ENCODE data around the gene ACD.

The ACD gene

DNA sequence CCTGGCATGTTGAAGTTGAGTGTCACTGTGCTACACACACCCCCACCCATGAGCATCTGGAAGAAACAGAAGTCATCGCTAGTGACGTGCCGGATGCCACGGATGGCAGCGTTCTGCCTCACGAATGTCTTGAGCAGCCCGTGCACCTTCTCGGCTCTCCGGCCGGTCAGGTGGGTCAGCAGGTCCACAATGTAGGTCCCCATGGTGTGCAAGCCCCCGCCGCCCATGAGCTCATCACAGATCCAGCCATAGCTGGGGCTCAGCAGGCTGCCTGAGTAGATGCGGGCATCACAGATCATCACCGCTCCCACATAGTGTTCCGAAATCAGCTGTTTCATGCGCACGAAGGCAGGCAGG lies 15.5 kb upstream of the ACD start:
- DNase-seq = no peak

DNA sequence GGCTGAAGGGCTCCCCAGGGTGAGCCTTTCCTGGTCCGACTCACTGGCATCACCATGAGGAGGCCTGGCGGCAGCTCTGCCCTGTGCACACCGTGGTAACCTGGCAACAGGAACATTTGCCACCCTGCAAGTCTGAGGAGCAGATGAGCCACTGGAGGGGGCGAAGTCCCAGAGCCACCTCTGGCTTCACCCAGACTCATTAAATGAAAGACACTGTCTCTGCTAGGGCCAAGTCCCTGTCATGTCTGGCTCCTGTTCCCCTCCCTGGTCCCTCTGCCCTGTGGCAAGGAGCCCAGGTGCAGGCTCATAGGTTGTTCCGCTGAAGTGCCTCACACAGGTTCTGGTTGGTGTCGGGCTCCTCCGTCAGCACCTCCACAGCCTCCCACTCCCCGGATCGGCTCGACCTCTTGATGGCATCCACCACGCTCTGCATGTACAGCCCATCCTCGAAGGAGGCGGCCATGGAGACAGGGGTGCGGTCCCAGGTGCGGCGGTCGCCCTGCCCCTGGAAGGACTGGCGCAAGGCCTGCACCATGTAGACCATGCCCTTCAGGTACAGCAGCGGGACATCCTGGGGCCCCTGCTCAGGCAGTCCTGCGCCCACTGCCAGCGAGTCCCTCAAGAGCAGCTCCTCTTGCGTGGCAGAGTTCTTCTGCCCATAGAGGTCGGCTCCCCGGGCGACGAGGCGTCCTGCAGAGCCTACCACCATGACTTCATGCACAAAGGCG lies 15.0 kb upstream of the ACD start:
- no peak for DNase-seq

DNA sequence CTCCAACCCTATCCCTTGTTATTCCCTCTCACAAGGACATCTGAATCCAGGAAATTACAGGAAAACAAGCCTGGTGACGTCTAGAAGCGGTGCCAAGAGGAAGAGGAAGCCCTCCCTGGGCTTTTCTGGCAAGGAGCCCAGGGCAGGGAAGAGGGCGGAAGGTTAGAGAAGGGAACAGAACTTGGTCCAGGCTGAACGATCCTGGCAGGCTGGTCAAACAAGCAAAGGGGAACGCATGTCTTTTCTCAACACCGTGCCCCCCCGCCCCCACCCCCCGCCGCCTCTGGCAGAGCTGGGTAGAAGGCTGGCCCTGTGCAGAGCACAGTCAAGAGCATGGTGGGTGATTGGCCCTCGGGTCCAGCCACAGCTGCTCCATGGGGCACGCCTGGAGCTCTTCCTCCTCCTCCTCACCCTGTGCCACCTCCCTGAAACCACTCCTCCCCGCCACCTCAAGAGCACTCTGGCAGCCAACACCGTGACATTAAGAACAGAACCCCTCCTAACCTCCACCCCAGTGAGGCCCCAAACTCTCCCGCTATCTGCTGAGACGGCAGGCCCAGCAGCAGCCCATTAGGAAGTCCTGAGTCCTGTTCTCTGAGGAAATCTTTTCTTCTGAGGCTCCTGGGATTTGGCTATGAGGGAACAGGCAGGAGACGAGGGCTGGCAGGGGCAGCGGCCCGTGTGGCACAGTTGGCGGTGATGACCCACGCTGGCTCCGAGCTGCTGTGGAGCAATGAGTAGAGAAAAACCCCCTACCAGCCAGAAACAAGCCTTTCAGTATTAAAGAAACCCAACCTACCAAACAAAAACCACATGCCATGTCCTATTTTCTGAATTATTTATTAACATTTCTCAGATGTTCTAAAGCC lies 13.9 kb upstream of the ACD start:
- DNase-seq = no peak

DNA sequence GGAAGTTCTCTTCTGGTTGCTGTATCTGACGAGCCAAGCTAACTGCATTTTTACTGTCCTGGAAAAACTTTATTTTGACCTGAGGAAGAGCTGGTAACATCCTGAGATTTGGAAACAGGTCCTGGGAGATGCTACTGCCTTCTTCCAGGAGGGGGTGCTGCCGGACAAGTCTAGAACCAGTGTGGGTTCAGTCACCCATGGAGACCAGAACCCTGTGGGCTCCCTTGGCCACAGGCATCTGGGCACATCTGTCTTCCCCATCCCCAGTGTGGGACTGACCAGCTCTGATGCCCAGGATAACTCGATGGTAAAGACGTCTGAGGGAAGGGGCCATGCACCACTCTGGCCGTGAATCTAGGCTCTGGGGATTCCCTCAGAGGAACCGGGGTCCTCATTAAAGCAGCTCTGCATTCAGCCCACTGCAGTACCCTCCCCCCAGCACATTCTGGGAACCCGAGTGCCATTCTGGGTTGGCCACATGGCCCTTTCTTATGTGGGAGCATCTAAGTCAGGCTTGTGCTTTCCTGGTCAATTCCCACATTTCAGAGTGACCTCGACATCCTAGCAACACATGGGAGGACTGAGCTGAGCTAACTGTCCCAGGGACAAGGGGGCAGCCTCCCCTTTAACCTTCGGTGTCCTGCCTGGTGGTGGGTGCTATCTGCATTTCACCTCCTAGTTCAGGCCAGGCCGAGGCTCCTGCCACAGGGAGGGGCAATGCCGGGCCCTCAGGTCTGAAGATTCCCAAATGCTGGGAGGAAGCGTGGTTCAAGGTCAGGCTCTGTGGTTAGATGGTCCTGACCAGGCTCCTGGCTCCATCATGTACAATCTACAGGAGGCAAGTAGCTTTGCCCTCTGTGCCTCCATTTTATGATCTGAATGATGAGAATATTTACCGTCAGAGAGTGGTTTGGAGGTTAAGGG lies 12.9 kb upstream of the ACD start:
- DNase-seq = peak; percentile 58

DNA sequence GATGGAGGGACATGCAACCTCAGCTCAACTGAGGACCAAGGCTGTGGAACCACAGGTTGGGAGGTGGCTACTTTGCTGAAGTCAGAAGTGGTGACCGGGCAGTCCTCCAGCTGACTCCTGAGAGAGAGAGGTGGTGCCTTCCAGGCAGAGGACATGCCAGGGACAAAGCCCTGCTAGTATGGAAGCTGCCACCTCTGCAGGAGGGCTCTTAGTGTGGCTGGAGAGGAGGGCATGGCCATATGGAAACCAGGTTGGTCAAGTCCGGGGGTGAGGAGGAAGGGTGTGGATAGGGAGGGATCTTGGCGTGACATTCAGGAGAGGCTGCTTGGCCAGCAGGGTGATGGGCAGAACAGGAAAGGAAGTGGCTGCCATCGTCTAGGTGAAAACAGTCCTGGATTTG lies 12.2 kb upstream of the ACD start:
- no peak for DNase-seq

DNA sequence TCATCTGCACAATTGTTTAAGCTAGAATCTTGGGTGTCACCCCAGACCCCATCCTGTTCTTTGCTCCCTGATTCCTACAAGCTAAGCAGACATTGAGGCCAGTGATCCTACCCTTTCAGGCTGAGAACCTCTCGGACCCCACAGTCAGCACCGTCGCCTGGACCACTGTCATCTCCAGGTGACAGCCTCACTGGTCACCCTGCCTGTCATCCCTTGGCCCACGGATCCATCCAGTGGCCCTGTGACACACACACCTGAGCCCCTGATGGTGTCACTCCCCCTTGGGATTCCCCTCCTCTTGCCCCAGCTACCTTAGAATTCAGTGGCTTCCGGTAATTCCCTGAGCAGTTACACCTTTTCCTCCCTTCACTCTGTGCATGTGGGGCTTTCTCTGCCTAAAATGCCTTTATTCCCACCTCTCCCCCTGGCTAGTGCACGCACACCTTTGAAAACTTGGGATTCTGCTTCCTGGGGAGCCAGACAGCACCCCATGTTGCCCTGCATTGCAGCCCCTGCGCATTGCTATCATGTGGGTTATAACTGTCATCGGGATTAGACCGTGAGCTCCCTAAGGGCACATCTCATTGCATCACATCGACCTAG lies 9.5 kb upstream of the ACD start:
- no peak for DNase-seq

DNA sequence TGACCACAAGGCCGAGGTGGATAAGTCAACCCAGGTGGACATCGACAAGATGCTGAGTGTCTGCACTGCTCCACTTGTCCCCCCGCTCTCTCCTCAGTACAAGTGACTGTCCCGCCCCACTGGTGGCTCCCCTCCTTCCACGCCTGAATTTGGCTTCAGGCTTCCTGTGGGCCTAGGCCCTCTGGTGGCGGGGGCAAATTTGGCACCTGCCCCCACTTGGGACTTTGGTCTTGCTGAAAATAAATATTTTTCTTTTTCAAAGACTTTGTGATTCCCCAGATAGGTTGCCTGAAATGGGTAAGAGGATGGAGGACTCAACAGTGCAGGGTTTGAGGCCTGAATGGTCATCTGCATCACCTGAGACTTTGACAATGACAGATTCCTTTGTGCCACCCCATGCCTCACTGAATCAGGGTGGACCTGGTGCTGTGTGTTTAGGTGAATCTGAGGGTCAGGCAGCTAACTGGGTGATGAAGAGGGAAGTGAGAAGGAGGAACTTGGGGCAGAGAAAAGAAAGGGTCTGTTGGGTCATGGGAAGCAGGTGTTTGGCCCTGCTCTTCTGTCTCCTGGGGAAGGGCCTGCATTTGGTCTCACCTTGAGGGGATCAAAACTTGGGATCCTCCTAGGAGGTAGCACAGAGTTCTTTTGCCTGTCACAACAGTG lies 8.6 kb upstream of the ACD start:
- no peak for DNase-seq

DNA sequence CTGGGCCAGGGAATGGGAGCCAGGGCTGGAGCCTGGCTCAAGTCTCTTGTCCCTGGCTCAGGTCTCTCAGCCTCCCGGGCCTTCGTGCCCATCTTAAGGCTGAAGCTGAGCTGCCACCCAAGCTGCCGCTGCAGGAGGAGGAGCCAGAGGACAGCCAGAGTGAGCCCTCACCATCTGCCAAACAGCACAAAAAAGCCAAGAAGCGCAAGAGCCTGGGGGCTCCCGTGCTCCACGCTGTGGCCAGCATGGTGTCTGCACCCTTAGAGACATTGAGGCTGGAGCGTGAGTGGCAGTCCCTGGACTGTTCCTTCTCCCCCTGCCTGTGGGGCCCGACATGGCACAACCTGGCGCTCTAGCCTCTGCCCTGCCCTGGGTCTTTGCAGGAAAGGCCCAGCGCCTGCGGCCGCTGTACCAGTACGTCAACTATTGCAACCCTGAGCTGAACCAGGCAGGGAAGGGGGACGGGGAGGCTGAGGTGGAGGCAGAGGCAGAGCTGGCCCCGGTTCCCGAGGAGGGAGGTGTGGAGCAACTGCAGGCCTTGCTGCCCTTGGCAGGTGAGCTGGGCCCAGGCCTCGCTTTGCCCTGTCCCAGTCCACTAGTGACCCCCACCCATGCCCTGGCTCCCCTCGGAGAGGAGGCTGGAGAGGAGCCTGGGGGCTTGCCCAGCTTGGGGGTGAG lies 7.9 kb upstream of the ACD start:
- peak; percentile 89 for DNase-seq

DNA sequence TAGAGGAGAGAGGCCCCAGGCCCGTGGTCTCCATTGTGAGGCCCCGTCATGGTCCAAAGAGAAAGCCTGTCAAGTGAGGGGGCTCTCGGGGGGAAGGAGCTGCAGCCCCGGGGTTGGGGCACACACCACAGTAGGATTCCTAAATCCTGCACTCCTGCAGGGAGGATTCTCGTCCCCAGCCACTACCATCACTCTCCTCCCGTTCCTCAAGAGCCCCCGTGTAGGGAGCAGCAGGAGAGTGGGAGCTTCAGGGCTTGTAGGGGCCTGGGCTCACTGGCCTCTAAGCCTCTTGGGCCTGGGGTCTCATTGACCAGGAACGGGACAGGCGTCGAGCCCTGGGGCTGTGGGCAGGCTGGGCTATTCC lies 7.4 kb upstream of the ACD start:
- DNase-seq = no peak

DNA sequence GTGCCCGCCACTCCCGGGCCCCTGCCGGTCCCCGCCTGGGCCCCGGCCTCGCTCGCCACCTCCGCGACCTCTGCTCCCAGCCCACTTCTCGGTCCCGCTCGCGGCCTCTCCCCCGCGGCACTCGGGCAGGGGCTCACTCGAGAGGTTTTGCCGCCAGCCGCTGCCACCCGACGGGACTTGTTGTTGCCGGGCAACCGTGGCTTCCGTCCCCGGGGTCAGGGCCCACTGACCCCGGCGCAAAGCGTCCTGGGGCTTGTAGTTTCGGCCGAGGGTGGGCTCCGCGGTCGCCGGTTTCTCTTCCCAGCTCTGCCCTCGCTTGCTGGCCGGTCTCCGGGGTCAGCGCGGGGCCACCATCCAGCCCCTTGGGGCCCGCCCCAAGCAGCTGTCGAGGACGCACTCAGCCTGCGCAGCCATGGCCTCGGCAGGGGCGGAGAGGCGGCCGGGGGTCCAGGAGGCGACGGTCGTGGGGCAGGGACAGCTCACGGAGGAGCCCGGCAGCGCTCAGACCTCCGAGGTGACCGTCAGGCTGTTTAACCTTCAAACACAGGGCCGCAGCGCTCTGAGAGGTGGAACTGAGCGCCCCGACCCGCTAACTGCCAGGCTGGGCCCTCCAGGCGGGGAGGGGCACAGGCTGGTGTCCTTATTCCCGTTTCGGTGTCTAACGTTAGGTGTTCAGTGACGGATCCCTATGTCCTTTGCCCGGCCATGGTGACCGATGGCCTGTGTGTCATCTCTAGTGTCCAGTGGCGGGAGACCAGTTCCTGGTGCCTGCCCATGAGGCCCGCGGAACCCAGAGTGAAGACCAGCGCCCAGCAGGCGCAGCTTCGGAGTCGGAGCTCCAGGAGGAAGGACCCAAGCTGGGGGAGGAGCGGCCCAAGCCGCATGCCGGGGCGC lies 6.7 kb upstream of the ACD start, which contains the start of the genes C16orf86 and ENKD1:
Gene C16orf86 (plus strand): TSS at position 256 of the 894 bp plus-strand sequence. CDS start 157 bp downstream, at position 413.
Gene ENKD1 (minus strand): TSS at position 192 of the 894 bp plus-strand sequence. CDS start 308 bp downstream, outside the sequence.
- peak; percentile 89 for DNase-seq

DNA sequence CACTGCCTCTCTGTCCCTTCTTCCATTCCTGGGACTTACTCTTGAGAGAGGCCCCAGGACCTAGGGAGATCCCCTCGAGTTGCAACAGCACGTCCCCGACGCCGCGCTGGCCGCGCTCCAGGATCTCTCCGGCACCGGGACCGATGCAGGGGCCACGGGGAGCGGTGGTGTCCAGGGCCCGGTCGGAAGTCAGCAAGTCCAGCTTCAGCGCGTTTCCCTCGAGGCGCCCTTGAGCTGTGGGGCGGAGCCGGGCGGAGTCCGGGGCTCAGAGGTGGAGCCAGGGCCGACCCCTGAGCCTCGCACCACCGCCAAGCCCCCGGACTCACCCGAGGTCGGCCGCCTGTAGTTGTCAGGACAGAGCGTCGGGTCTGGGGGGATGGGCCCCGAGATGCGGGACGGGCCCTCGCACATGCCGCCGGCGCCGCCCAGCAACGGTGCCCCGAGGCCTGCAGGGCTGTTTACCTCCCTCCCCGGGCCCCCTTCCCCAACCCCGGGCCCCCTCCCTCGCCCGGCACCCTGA lies 6.0 kb upstream of the ACD start:
- DNase-seq = no peak

DNA sequence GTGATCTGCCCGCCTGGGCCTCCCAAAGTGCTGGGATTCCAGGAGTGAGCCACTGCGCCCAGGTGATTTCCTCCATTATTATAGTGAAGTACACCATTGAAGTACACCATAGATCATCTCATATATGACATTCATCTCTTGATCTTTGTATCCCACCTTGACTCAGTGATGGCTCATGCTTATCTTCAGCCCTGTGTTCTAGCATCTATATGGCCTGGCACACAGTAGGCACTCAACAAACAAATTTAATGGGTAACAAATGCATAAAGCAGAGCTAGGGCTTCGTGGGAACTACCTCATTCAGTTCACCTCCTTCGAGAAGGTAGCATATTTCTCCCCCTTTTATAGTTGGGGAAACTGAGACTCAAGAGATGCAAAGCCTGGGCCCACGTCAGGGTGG lies 5.5 kb upstream of the ACD start:
- DNase-seq = no peak

DNA sequence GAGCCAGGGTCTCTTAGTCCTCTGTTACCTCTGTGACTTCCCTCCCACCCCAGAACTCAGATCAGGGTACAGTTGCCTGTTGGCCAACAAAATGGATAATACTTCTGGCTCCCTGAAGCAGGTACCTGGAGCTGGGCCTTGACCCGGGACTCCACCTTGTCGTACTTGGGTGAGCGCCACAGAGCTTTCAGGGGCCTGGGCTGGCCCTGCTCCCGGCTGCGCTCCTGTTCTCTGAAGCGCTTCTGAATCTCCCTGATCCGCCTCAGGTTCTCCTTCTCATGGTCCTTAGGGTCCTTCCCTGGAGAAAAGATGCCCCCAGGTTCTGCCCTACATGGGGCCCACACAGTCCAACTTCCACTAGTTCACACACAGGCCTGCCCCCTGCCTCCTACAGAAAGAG lies 4.8 kb upstream of the ACD start:
- DNase-seq = no peak

DNA sequence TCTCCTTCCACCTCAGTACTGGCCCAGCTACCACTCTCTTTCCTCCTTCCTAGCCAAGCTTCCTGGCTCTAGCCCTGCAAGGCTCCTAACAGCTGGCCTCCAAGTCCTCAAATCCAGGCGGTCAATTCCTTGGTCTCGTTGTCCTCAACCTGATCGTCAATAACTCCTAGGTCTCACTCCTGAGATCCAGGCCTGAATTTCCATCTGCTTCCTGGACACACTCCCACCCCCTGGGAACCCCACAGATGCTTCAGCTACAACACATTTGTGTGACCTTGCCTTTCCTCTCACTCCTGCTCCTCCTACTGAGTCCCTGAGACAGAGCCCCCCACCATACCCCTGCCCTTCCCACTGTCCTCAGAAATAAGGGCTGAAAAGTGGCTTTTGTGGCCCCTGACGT lies 4.2 kb upstream of the ACD start:
- no peak for DNase-seq

DNA sequence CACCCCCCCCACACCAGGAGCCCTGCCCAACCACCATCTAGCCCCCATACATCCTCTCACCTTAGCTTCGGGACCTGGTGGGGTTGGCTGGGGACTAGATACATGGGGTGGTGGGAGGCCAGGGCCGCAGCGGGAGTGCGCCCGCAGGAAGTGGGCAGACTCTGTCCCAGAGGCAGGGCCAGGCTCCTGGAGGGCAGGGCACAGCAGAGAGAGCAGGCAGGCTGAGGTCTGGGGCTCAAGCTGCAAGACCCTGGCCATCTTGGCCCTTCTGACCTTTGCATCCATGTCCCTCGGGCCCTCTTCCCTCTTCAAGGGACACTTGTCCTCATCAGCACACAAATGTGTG lies 3.8 kb upstream of the ACD start:
- no peak for DNase-seq

DNA sequence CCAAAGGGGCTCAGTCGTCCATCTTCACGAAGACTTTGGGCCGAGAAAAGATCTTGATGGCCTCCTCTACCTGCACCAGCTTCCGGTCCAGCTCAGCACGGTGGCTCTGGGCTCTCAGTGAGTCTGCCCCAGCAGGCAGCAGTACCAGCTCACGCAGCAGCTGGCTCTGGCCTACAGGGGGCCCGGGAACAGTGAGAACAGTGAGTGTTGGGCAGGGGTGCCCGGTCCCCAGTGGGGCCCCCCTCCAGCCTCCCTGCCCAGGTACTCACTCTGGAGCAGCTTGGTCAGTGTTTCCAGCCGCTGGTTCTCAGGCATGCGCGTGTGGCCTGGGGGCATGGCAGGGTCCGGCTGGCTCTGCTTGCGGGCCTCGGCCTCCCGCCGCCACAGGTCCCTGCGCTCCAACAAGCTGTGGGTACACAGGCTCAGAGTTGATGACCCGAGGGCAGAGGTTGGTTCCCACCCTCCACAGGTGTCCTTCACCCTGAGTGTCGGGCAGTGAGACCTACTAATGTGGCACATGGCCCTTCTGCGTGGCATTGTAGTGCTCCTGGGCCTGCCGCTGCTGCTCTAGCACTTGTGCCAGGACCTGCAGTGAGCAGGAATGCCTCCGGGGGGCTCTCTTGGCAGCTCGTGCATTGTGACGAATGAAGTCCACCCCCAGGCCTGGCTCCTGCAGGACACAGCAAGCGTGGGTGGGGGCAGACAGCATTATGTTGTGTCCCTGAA lies 3.3 kb upstream of the ACD start:
- DNase-seq = no peak

DNA sequence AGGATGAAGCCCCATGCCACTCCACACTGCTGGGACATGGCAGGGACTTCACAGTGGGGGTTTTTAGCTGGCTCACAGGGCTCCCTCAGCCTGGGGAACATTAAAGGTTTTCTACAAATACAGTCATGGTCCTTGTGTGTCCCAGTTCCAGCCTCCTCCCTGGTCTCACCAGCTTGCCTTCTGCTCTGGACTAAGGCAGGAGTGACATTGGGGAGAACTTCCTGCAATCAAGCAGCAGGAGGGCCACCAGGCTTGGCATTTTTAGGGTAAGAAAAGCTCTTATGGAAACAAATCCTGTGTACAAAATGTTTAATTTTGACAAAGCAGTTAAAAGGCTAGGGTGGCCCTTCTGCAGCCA lies 2.6 kb upstream of the ACD start:
- no peak for DNase-seq

DNA sequence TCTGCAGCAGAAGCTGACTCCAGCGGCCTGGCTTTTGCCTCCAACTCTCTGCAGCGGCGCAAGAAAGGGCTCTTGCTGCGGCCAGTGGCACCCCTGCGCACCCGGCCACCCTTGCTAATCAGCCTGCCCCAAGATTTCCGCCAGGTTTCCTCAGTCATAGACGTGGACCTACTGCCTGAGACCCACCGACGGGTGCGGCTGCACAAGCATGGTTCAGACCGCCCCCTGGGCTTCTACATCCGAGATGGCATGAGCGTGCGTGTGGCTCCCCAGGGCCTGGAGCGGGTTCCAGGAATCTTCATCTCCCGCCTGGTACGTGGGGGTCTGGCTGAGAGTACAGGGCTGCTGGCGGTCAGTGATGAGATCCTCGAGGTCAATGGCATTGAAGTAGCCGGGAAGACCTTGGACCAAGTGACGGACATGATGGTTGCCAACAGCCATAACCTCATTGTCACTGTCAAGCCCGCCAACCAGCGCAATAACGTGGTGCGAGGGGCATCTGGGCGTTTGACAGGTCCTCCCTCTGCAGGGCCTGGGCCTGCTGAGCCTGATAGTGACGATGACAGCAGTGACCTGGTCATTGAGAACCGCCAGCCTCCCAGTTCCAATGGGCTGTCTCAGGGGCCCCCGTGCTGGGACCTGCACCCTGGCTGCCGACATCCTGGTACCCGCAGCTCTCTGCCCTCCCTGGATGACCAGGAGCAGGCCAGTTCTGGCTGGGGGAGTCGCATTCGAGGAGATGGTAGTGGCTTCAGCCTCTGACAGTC lies 2.0 kb upstream of the ACD start:
- DNase-seq = no peak

Measured in CD4-positive, alpha-beta T cell treated with Interleukin-15 for 1 hour (primary cell).